B cell (primary cell): ENCODE results near the gene KCNMB2.

ENCODE experiments used
- EZH2 ChIP-seq: IDR thresholded peaks from 2 replicates; pipeline ENCODE4 v1.6.1; 2012; ENCODE audit warnings: borderline replicate concordance, low read depth, mild to moderate bottlenecking, moderate library complexity, low read length; ENCODE audit not compliant: insufficient read depth, poor library complexity, severe bottlenecking
- TF ChIP-seq, protein P1 (sequence below): fragments of 200-600 bp; IDR thresholded peaks from one replicate; pipeline ENCODE4 v1.8.0; 2022; ENCODE audit warnings: antibody characterized with exemption, mild to moderate bottlenecking

DNA sequence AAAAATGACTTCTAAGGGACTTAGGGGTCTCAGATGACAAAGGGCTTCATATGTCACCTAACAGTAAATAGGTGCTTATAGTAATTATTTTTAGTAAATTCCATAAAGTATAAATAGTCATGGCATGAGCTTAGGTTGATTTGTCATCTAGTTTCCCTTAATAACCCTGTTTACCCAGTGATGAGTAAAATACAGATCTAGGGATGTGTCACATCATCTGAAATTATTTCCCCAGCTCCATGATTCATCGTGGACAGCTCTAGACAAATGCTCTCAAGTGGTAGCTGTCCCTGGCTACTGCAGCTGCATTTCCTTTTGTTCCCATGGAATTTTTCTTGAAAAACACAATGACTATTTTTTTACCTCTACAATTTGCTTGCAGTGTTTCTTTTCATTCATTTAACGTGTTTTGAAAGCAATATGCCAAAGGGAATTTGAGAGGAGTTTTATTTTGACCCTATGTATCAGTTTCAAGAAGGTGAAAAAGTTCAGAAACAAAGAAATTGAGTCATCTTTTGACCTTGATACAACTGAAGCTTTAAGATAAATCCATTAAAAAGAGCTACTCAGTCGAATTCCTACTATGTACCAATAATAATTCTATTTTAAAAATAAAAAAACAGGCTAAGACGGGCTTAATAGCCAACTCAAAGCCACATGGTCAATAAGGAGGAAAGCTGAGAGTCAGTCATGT, 241.6 kb downstream of the KCNMB2 start:
- TF ChIP-seq, protein P1, sequence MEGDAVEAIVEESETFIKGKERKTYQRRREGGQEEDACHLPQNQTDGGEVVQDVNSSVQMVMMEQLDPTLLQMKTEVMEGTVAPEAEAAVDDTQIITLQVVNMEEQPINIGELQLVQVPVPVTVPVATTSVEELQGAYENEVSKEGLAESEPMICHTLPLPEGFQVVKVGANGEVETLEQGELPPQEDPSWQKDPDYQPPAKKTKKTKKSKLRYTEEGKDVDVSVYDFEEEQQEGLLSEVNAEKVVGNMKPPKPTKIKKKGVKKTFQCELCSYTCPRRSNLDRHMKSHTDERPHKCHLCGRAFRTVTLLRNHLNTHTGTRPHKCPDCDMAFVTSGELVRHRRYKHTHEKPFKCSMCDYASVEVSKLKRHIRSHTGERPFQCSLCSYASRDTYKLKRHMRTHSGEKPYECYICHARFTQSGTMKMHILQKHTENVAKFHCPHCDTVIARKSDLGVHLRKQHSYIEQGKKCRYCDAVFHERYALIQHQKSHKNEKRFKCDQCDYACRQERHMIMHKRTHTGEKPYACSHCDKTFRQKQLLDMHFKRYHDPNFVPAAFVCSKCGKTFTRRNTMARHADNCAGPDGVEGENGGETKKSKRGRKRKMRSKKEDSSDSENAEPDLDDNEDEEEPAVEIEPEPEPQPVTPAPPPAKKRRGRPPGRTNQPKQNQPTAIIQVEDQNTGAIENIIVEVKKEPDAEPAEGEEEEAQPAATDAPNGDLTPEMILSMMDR: no peak
- no peak for TF ChIP-seq EZH2
